Measurements from ENCODE around the gene ARHGAP22. TPM values are rescaled to one million over a fixed set of nuclear protein-coding genes. Genes with fewer than 3 reads are reported as not detected.

ARHGAP22 gene
- total and polyA plus RNA-seq, 2 of the 4 experiments (the other 2 are of a cell fraction) = 28.3 to 30.2 TPM

- Histone ChIP-seq H4K5ac (ENCODE audit: low read depth, low read length) (peak overlapping the region; percentile 47; the same call in 1 of the 2 replicates), H3K4ac (ENCODE audit: low read depth, low read length) (peak overlapping the region; percentile 95), H2AK9ac (replicated peaks; ENCODE audit: low read depth, low read length, poor library complexity) (peak overlapping the region; percentile 31), H3K27me3 (ENCODE audit: control insufficient read depth, insufficient read depth, low read length) (no peaks in the 10 kb centered on the region), H3K4me2 (ENCODE audit: low read depth, low read length) (no peak overlapping the region), H3K4me3 (ENCODE audit: insufficient read depth, low read depth, low read length) (no peak overlapping the region), H3K23ac (ENCODE audit: low read depth, low read length) (no peak overlapping the region), H3K27ac (ENCODE audit: insufficient read depth, low read length) (peak overlapping the region; percentile 15; the same call in 1 of the 2 replicates), H3K9me3 (ENCODE audit: control insufficient read depth, insufficient read depth, low read length) (no peaks in the 10 kb centered on the region), H4K91ac (ENCODE audit: insufficient read depth, low read depth, low read length) (peak overlapping the region; percentile 73; the same call in 1 of the 2 replicates), H3K18ac (ENCODE audit: low read depth, low read length) (0 out of 2 replicates have a peak overlapping the region, but pooled peaks have one; percentile 40), H3K56ac (ENCODE audit: extremely low read depth, insufficient read depth, low read length) (no peak overlapping the region), H3K14ac (replicated peaks; ENCODE audit: low read depth, low read length) (0 out of 2 replicates have a peak overlapping the region, but pooled peaks have one; percentile 35), H3K79me1 (ENCODE audit: low read depth in 1 of 2, low read length in 2 of 2) (peaks cover 39 to 88% of the 10 kb centered on the region in 2 experiments), H4K20me1 (ENCODE audit: insufficient read depth, low read length) (no peaks in the 10 kb centered on the region; the same call in 1 of the 2 replicates), H3K4me1 (ENCODE audit: control insufficient read depth, insufficient read depth, low read length) (peaks cover 40% of the 10 kb centered on the region), H2BK5ac (ENCODE audit: low read depth, low read length, poor library complexity, severe bottlenecking) (peak overlapping the region; percentile 97), H2BK15ac (ENCODE audit: low read depth, low read length) (0 out of 3 replicates have a peak overlapping the region, but pooled peaks have one; percentile 61), H3K9me1 (ENCODE audit: insufficient read depth, low read length) (peaks cover 27% of the 10 kb centered on the region), H3K9ac (ENCODE audit: low read depth, low read length) (no peak overlapping the region), H4K8ac (ENCODE audit: low read depth in 2 of 2, low read length in 2 of 2) (peak overlapping the region in 1 of 2 experiments; percentile 96; a peak in 1 of 4 replicates), H2BK120ac (ENCODE audit: low read depth, low read length) (peak overlapping the region; percentile 94), H3K36me3 (ENCODE audit: control insufficient read depth, insufficient read depth, low read length) (no peaks in the 10 kb centered on the region), H2AK5ac (ENCODE audit: low read depth, low read length) (peak overlapping the region; percentile 94; the same call in 1 of the 2 replicates), H2BK20ac (ENCODE audit: low read depth, low read length) (peak overlapping the region; percentile 75), H2AFZ (replicated peaks; ENCODE audit: low read length, poor library complexity) (no peak overlapping the region)
- no peak for DNase-seq
- dilution Hi-C loops (cut with HindIII; ENCODE audit: low sequenced_read_pairs, unreplicated experiment) = no loop called here
- WGBS, 2 experiments (ENCODE audit: extremely low coverage in 2 of 2, insufficient read length in 1 of 2) = 70% methylated on average over 4 of the region's 10 CpGs; no CpG with 5 or more reads in 1 of the 2 experiments
- ChIA-PET CTCF (interaction anchor here (1.5 kb wide), 1 partner anchor 17 kb away, joined by 4 read pairs; no protein-coding TSS in a partner anchor), POLR2A (ENCODE audit: unreplicated experiment) (no interaction called here)
- in situ Hi-C loops (cut with MboI; ENCODE audit: low sequenced_read_pairs) = no loop called here
- BruUV-seq (replicated peaks) = no TSS peak
- no peak for ATAC-seq (ENCODE audit: low read depth)
- intact Hi-C loops (cut with micrococcal nuclease) = no loop called here
- TF ChIP-seq MXI1 (IDR thresholded peaks at IDR 0.05; ENCODE audit: borderline replicate concordance, low read depth, low read length) (no peak), SMC3 (IDR thresholded peaks at IDR 0.05; ENCODE audit: low read depth, low read length) (no peak), RAD21 (IDR thresholded peaks at IDR 0.05; ENCODE audit: low read length) (no peak), NFE2L2 (IDR thresholded peaks at IDR 0.05; ENCODE audit: low read depth, low read length) (no peak), POLR2A (IDR thresholded peaks at IDR 0.05; ENCODE audit: low read depth, low read length) (no peak), RCOR1 (IDR thresholded peaks at IDR 0.05; ENCODE audit: insufficient replicate concordance, low read length) (no peak), MAFK (IDR thresholded peaks at IDR 0.05; ENCODE audit: low read depth, low read length) (no peak), BHLHE40 (IDR thresholded peaks at IDR 0.05; ENCODE audit: low read depth, low read length) (no peak), FOS (IDR thresholded peaks at IDR 0.05; ENCODE audit: low read depth, low read length) (no peak), RFX5 (IDR thresholded peaks at IDR 0.05; ENCODE audit: low read depth, low read length) (no peak), MAZ (IDR thresholded peaks at IDR 0.05; ENCODE audit: borderline replicate concordance, low read depth, low read length) (no peak), CEBPB (IDR thresholded peaks at IDR 0.05; ENCODE audit: low read depth, low read length) (no peak)
- TF ChIP-seq, protein P1, sequence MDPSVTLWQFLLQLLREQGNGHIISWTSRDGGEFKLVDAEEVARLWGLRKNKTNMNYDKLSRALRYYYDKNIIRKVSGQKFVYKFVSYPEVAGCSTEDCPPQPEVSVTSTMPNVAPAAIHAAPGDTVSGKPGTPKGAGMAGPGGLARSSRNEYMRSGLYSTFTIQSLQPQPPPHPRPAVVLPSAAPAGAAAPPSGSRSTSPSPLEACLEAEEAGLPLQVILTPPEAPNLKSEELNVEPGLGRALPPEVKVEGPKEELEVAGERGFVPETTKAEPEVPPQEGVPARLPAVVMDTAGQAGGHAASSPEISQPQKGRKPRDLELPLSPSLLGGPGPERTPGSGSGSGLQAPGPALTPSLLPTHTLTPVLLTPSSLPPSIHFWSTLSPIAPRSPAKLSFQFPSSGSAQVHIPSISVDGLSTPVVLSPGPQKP (IDR thresholded peaks at IDR 0.05; ENCODE audit: borderline replicate concordance, low read depth, low read length) = no peak
- TF ChIP-seq, protein P2, sequence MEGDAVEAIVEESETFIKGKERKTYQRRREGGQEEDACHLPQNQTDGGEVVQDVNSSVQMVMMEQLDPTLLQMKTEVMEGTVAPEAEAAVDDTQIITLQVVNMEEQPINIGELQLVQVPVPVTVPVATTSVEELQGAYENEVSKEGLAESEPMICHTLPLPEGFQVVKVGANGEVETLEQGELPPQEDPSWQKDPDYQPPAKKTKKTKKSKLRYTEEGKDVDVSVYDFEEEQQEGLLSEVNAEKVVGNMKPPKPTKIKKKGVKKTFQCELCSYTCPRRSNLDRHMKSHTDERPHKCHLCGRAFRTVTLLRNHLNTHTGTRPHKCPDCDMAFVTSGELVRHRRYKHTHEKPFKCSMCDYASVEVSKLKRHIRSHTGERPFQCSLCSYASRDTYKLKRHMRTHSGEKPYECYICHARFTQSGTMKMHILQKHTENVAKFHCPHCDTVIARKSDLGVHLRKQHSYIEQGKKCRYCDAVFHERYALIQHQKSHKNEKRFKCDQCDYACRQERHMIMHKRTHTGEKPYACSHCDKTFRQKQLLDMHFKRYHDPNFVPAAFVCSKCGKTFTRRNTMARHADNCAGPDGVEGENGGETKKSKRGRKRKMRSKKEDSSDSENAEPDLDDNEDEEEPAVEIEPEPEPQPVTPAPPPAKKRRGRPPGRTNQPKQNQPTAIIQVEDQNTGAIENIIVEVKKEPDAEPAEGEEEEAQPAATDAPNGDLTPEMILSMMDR (conservative IDR thresholded peaks at IDR 0.05; ENCODE audit: low read depth, low read length) = no peak
- TF ChIP-seq, protein P3, sequence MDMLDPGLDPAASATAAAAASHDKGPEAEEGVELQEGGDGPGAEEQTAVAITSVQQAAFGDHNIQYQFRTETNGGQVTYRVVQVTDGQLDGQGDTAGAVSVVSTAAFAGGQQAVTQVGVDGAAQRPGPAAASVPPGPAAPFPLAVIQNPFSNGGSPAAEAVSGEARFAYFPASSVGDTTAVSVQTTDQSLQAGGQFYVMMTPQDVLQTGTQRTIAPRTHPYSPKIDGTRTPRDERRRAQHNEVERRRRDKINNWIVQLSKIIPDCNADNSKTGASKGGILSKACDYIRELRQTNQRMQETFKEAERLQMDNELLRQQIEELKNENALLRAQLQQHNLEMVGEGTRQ (IDR thresholded peaks at IDR 0.05; ENCODE audit: low read depth, low read length) = no peak
Measured at GRCh38 chr10:48590945-48591344, 13.9 kb downstream of the ARHGAP22 start.

Data from IMR-90 (cell line).